ENCODE results near the gene CD151.

The CD151 gene

DNA sequence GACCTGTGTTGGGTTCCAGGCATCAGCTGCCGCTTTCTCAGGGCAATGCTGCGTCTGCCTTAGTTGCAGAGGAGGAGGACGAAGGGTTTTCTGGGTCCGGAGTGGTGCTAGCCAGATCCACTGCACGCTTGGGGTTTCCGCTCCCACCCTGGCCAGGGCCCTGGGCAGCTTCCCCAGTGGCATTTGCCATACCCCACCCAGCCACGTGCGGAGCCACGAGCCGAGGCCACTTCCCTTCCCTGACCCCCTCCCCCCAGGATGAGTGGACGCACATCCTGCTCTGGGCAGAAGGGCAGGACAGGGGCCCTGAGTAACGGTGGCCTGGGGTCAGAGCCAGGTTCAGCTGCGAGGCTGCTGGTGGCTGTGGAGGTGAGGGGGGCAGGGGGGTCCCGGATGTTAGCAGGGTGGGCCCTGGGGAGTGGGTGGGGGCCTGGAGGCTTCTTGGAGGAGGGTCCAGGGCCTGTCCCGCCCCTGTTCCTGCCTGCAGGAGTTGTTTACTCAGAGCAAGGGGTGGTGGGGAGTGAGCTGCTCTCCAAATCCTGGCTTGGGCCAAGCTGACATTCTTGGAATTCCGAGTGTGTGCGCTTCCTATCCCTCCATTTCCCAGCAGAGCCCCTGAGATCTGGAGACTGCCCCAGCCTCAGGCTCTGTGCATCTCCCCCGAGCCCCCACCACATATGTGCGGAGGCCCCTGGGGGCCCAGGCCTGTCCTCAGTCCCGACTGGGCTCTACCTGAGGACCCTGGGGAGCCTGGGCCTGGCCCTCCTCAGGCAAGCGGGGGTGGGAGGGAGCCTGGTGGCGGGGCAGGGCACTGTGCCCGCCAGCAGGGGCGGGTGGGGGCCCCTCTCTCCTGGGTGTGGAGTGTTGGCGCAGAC is 11.3 kb downstream of the CD151 start:
- peak in 1 of 2 experiments; percentile 45 for DNase-seq
- TF ChIP-seq GATA1 (IDR thresholded peaks at IDR 0.05; ENCODE audit: low read depth, low read length) (no peak), POLR2A (IDR thresholded peaks at IDR 0.05; ENCODE audit: low read length) (no peak)

- DNase-seq, result peak; percentile 85 to 86
- no peak for TF ChIP-seq GATA1 (IDR thresholded peaks at IDR 0.05; ENCODE audit: low read depth, low read length)
- no peak for TF ChIP-seq POLR2A (IDR thresholded peaks at IDR 0.05; ENCODE audit: low read length)
Measured at GRCh38 chr11:844693-845644, 12.2 kb downstream of the CD151 start.

GRCh38 chr11:845872-846495 is 13.2 kb downstream of the CD151 start:
- TF ChIP-seq POLR2A (IDR thresholded peaks at IDR 0.05; ENCODE audit: low read length), result no peak
- TF ChIP-seq GATA1 (IDR thresholded peaks at IDR 0.05; ENCODE audit: low read depth, low read length), result no peak

DNA sequence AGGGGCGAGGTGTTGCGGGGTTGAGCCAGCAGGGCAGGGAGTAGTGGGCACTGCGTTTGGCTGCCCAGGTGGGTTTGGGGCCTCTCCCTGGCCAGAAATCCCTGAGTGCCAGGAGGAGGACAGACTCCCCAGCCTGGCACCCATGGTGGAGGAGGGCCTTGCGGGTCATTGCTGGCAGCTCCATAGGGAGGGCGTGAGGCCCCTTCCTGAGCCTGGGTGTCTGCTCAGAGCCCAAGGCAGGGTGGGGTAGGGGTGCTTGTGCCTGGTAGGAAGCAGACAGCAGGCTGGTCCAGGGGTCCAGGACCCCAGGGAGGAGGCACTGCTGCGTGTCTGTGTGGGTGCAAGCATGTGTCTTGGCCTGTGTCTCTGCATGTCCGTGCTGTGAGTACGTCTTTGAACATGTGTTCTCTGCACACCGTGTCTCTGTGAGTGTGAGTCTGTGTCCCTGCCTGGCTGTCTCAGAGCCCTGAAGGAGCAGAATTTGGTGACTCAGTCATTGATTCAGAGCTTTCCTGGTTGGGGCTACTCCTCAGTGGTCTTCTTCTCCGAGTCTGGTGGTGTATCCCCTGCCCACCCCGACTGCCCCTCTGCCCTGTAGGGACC is 13.8 kb downstream of the CD151 start:
- peak in 1 of 2 experiments; percentile 41 for DNase-seq
- TF ChIP-seq GATA1 (IDR thresholded peaks at IDR 0.05; ENCODE audit: low read depth, low read length) (no peak), POLR2A (IDR thresholded peaks at IDR 0.05; ENCODE audit: low read length) (no peak)

More at GRCh38 chr11:845872-846495, 13.2 kb downstream of the CD151 start:
- peak; percentile 66 for DNase-seq

DNA sequence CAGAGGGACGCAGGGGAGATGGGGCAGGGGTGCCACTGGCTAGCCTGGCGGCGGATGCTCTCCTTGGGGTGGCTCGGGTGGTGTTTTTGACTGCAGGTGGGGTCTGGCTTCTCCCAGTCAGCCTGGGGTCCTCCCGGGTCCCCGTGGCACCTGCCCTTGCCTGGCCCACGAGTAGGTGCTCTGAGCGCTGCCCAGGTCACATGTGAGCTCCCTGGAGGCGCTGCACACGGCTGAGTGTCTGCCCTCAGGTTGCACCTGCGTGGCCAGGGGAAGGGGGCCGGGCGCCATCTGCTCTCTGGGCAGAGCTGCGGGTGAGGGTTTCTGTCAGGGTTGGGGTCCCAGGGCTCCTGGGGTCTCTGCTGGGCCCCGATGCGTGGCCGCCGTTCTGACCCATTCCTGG is 15.1 kb downstream of the CD151 start:
- no peak for DNase-seq

GRCh38 chr11:848380-848931 is 15.7 kb downstream of the CD151 start:
- no peak for TF ChIP-seq POLR2A (IDR thresholded peaks at IDR 0.05; ENCODE audit: low read length)
- no peak for TF ChIP-seq GATA1 (IDR thresholded peaks at IDR 0.05; ENCODE audit: low read depth, low read length)

More for the DNA sequence above, 15.1 kb downstream of the CD151 start:
- no peak for TF ChIP-seq GATA1 (IDR thresholded peaks at IDR 0.05; ENCODE audit: low read depth, low read length)
- no peak for TF ChIP-seq POLR2A (IDR thresholded peaks at IDR 0.05; ENCODE audit: low read length)

GRCh38 chr11:849104-849824 is 16.5 kb downstream of the CD151 start:
- no peak for TF ChIP-seq POLR2A (IDR thresholded peaks at IDR 0.05; ENCODE audit: low read length)
- TF ChIP-seq GATA1 (IDR thresholded peaks at IDR 0.05; ENCODE audit: low read depth, low read length), result no peak
- no peak for DNase-seq

More at GRCh38 chr11:848380-848931, 15.7 kb downstream of the CD151 start:
- peak; percentile 47 to 75 for DNase-seq

DNA sequence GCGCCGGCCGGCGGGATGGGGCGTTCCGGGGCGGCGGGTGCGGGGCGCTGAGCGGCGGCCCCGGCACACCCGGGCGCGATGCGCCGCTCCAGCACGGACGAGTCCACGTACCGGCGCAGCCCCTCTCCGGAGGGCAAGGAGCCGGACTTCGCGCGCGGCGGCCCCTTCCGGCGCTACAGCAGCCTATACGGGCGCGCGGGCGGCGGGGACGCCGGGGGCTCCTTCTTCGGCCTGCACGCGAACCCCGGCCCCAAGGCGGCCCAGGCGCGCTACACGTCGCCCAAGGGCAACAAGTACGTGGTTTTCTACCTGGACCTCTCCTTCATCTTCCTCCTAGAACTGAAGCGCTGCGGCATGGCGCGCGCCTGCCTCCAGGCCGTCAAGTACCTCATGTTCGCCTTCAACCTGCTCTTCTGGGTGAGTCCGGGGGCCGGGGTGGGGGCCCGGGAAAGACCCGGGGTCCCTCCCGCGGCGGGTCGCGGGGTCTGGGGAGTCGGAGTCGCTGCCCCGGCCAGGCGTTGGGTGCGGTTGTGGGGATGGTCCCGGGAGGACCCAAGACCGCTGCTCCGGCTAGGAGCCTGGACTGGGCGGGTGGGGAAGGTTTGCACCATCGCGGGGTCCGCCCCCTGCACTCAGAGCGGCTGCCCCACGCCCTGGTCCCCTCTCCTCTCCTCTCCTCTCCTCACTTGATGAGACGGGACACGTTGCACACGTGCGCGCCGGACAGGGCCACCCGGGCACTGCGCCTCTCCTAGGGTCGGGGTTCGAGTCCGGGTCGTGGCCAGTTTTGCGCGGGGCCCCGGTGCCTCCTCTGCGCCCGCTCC is 17.4 kb downstream of the CD151 start:
- DNase-seq, result no peak
- TF ChIP-seq POLR2A (IDR thresholded peaks at IDR 0.05; ENCODE audit: low read length) (no peak), GATA1 (IDR thresholded peaks at IDR 0.05; ENCODE audit: low read depth, low read length) (no peak)

- DNase-seq, result peak; percentile 51 to 64
- no peak for TF ChIP-seq POLR2A (IDR thresholded peaks at IDR 0.05; ENCODE audit: low read length)
- no peak for TF ChIP-seq GATA1 (IDR thresholded peaks at IDR 0.05; ENCODE audit: low read depth, low read length)
Measured at GRCh38 chr11:850775-851763, 18.3 kb downstream of the CD151 start.

DNA sequence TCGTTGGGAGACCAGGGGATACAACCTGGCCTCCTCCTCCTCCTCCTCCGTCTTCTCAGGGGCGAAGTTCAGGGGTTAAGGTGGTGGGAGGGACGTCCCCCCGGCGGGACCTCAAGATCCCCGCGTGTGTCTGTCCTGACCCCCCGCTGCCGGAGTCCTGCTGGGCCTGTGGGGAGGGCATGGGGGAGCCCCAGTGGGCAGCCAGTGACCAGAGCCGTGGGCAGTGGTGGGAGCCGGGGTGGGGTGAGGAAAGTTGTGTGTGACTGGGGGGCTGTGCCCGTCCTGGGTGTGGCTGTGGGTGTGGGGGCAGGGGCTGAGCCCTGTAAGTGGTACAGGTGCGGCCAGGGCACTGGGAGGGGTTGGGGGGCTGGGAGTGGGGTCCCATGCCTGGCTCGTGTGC is 20.0 kb downstream of the CD151 start:
- TF ChIP-seq GATA1 (IDR thresholded peaks at IDR 0.05; ENCODE audit: low read depth, low read length), result no peak
- TF ChIP-seq POLR2A (IDR thresholded peaks at IDR 0.05; ENCODE audit: low read length), result no peak
- no peak for DNase-seq

Data from erythroblast (primary cell).